Measurements from ENCODE around the gene KCNC1. TPM values are rescaled to one million over a fixed set of nuclear protein-coding genes. Genes with fewer than 3 reads are reported as not detected.

KCNC1 gene
- polyA plus RNA-seq, 6 donors from 2014 or later = 0.13 TPM; not detected in 5

DNA sequence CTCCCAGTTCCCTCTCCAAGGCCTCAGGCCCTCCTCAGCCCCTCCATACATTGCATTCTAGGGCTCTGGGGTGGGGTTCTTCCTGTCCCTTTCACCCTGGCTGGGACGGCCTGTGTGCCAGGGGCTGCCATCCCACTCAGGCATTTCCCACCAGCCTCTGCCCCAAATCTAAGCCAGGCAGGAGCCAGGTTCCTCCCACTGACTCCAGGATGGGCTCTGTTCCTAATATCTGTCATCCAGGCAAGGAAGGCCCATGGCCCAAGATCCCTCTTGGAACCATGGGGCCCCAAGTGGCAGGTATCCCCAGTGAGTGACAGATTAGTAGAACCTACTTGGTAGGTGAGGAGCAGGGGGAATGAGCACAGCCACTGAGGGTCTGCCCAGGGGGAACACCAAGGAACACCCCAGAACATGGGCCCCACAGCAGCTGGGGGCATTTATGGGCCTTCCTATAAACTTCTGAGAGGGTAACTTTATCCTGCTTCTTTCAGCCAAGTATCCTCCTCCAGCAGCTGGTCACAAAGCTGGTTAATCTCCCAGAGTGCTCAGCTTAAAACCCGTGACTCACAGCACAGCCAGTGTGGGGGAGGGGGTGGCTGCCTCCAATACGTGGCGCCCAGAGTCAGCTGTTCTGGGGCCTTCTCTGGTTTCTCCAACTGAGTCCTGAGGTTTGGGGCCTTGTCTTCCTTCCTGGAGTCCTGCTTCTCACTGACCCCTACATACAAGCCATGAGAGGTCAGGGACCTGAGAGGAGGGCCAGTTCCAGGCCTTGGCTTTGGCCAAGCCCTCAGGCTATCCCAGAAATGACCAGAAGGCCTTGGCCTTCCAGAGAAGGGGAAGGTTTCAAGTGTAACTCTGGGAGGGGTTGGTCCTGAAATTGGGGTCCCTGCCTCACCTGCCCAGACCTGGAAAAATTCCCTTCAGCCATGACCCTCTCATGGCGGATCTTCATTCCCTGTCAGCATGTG is 35.1 kb upstream of the KCNC1 start:
- H3K27ac Mint-ChIP-seq = peak overlapping the region in 1 of 6 donors; percentile 34
- peaks cover 0 to 5% (median 4%) of the 10 kb centered on the region in 3 donors for H3K4me1 Mint-ChIP-seq
- H3K36me3 Mint-ChIP-seq = peaks cover 0 to 16% of the 10 kb centered on the region in 2 donors
- ATAC-seq (ENCODE audit: low read depth in 2 of 2) = no peak
- no peak overlapping the region for H3K4me3 Mint-ChIP-seq
- peaks cover 34 to 57% (median 48%) of the 10 kb centered on the region in 3 donors for H3K27me3 Mint-ChIP-seq
- no peak for DNase-seq
- peaks cover 0 to 13% (median 7%) of the 10 kb centered on the region in 7 donors for H3K9me3 Mint-ChIP-seq

DNA sequence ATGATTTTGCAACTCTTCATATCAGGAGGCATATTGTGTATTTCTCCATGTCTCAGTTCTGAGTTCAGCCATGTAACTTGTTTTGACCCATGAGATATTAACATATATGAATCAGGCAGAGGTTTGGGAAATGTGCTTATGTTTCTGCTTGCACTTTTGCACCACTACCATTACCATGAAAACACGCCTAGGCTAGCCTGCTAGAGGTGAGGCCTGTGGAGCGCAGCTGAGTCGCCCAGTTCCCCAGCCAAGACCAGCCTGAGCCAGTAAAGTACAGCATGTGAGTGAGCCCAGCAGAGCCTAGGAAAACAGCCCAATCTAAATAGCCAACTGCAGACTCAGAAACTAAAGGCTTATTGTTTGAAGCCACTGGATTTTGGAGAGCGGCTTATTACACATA is 33.6 kb upstream of the KCNC1 start:
- DNase-seq = no peak
- Mint-ChIP-seq H3K9me3 (peaks cover 0 to 13% (median 7%) of the 10 kb centered on the region in 7 donors), H3K36me3 (peaks cover 0 to 8% of the 10 kb centered on the region in 2 donors), H3K4me3 (no peak overlapping the region), H3K4me1 (no peaks in the 10 kb centered on the region), H3K27ac (peak overlapping the region in 1 of 6 donors; percentile 10), H3K27me3 (peaks cover 35 to 51% (median 49%) of the 10 kb centered on the region in 3 donors)
- no peak for ATAC-seq (ENCODE audit: low read depth in 2 of 2)

DNA sequence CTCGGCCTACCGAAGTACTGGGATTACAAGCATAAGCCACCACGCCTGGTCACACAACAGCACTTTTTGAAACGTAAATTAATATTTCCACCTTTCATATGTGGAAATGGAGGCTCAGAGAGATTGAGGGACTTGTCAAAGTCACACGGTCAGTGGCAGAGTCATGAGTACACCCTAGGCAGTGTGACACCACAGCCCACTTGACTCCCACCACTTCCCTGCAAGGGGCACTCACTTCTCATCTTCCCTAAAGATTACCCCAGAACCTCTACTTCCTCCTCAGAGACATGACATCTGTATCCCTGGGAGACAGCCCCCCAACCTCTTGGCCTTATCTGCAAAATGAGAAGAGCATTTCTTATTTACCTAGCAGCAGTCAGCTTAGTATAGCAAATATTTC is 31.7 kb upstream of the KCNC1 start:
- ATAC-seq (ENCODE audit: low read depth in 2 of 2) = no peak
- Mint-ChIP-seq H3K27ac (no peak overlapping the region), H3K9me3 (peaks cover 0 to 13% (median 7%) of the 10 kb centered on the region in 7 donors), H3K4me1 (no peaks in the 10 kb centered on the region), H3K27me3 (peaks cover 23 to 34% (median 34%) of the 10 kb centered on the region in 3 donors), H3K4me3 (no peak overlapping the region), H3K36me3 (peaks cover 0 to 8% of the 10 kb centered on the region in 2 donors)
- no peak for DNase-seq

DNA sequence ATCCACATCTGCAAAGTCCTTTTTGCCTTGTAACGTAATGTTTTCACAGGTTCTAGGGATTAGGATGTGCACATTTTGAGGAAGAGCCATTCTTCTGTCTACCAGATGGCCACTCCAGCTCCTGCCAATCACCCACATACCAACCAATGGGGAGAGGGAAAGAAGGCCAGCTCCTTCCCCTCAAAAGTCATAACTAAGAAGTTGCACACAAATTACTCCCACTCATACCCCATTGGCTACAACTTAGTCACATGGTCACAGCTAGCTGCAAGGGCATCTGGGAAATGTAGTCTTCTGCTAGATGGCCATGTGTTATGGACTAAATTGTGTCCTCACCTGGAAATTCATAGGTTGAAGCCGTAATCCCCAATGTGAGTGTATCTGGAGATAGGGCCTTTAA is 30.6 kb upstream of the KCNC1 start:
- peaks cover 15 to 32% (median 30%) of the 10 kb centered on the region in 3 donors for H3K27me3 Mint-ChIP-seq
- DNase-seq = no peak
- H3K4me3 Mint-ChIP-seq = no peak overlapping the region
- H3K27ac Mint-ChIP-seq = peak overlapping the region in 1 of 6 donors; percentile 12
- H3K4me1 Mint-ChIP-seq = no peaks in the 10 kb centered on the region
- peaks cover 0 to 13% (median 7%) of the 10 kb centered on the region in 7 donors for H3K9me3 Mint-ChIP-seq
- peaks cover 0 to 8% of the 10 kb centered on the region in 2 donors for H3K36me3 Mint-ChIP-seq
- ATAC-seq (ENCODE audit: low read depth in 2 of 2) = no peak

DNA sequence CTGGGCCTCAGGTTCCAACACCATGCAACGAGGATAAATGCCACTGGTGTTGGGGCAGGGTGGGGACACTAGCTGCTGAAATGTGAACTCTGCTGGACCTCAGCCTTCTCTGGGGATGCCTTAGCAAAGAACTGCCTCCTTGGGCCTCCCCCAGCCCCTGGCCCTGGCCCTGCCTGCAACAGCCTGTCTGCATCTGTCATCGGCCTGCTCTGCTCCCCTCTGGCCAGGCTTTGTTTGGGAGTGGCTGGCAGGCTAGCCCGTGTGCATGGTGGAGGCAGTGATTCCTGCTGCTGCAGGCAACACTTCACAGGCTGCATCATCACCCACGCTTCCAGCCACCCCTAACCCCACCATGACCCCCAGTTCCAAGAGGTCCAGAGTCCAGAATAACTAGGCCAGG is 26.8 kb upstream of the KCNC1 start:
- H3K27ac Mint-ChIP-seq = no peak overlapping the region
- no peak overlapping the region for H3K4me3 Mint-ChIP-seq
- peaks cover 0 to 13% (median 7%) of the 10 kb centered on the region in 7 donors for H3K9me3 Mint-ChIP-seq
- ATAC-seq (ENCODE audit: low read depth in 2 of 2) (no peak), DNase-seq (no peak)
- H3K27me3 Mint-ChIP-seq = peaks cover 15 to 31% (median 25%) of the 10 kb centered on the region in 3 donors
- H3K4me1 Mint-ChIP-seq = no peaks in the 10 kb centered on the region
- peaks cover 0 to 8% of the 10 kb centered on the region in 2 donors for H3K36me3 Mint-ChIP-seq

DNA sequence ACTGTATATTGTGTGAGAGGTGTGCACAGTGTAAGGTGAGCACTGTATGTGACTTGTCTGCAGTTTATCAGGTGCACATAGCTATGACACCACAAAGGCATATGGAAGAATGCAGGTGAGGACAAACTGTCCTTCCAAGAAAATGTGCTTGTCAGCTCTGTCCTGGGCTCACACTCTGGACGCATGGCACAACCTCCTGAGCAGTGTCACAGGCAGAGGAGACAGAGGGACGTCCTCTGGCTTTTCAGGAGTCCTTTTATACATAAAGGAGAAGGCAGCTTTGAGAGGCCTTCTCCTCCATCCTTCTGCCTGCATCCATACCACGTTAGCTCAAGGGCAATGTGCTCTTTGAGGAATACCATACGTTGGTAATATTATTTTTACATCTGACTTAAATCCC is 22.7 kb upstream of the KCNC1 start:
- Mint-ChIP-seq H3K27me3 (peaks cover 9 to 24% (median 9%) of the 10 kb centered on the region in 3 donors), H3K36me3 (no peaks in the 10 kb centered on the region), H3K4me3 (no peak overlapping the region), H3K27ac (no peak overlapping the region), H3K4me1 (no peaks in the 10 kb centered on the region), H3K9me3 (no peaks in the 10 kb centered on the region)
- no peak for DNase-seq
- no peak for ATAC-seq (ENCODE audit: low read depth in 2 of 2)

DNA sequence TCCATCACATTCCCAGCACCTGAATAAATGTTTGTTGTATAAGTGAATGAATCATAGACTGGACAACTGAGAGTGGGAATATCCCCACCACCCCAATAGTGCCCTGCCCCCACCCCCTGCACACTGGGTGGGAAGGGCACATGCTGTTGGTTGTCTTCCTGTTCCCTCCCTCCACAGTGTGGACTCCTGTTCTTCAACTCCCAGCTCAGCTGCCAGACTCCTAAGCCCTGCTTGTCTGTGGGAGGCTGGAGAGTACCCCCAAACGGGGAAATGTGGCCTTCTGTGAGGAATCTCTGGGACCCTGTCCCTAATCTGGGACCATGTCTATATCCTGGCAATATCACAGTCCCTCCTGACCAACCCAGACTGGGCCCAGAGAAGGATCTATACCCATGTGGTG is 20.7 kb upstream of the KCNC1 start:
- Mint-ChIP-seq H3K4me1 (no peaks in the 10 kb centered on the region), H3K27me3 (peaks cover 9 to 20% (median 15%) of the 10 kb centered on the region in 3 donors), H3K36me3 (no peaks in the 10 kb centered on the region), H3K9me3 (no peaks in the 10 kb centered on the region), H3K27ac (no peak overlapping the region), H3K4me3 (no peak overlapping the region)
- no peak for ATAC-seq (ENCODE audit: low read depth in 2 of 2)
- DNase-seq = no peak

DNA sequence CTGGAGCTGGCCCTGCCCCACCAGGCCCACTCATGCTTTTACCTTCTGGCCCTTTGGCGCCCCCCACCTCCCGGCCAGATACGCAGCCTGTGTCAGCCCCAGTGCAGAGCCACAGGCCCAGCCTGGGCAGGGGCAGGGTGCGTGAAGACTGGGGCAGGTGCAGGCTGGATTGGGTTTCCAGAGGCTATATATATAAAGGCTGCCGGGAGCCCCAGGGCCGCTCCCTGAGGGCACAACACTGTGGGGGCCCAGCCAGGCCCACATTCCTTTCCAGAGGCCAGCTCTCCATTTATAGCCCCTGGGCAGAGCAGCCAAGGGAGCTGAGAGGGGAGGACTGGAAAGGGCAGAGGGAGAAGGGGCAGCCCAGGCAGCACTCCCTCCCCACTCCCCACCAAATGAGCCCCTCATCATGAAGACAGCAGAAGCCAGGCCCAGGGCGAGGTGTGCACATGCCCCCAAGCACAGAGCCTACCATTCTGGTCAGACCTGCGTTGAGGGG is 20.2 kb upstream of the KCNC1 start:
- DNase-seq (no peak), ATAC-seq (ENCODE audit: low read depth in 2 of 2) (no peak)
- Mint-ChIP-seq H3K4me3 (no peak overlapping the region), H3K36me3 (no peaks in the 10 kb centered on the region), H3K4me1 (no peaks in the 10 kb centered on the region), H3K9me3 (no peaks in the 10 kb centered on the region), H3K27ac (no peak overlapping the region), H3K27me3 (peaks cover 9 to 17% (median 14%) of the 10 kb centered on the region in 3 donors)

DNA sequence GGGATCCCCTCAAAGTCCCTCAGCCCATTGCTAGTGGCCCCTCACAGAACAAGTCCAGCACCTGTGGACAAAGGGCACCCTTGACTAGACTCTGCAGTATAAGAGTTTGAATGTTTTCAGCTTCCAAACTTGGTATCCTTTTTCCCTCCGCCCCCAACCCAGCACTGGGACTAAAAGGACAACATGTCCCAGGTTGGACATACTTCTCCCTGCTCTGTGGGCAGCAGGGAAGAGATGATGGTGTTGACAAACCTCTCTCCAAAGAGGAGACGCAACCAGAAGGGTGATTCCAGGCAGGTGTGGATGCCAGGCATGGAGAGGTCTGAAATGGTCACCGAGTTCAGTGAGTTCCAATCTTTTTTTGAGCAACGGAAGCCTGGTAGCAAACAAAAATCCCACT is 19.7 kb upstream of the KCNC1 start:
- Mint-ChIP-seq H3K27me3 (peaks cover 9 to 17% (median 11%) of the 10 kb centered on the region in 3 donors), H3K9me3 (no peaks in the 10 kb centered on the region), H3K36me3 (no peaks in the 10 kb centered on the region)

DNA sequence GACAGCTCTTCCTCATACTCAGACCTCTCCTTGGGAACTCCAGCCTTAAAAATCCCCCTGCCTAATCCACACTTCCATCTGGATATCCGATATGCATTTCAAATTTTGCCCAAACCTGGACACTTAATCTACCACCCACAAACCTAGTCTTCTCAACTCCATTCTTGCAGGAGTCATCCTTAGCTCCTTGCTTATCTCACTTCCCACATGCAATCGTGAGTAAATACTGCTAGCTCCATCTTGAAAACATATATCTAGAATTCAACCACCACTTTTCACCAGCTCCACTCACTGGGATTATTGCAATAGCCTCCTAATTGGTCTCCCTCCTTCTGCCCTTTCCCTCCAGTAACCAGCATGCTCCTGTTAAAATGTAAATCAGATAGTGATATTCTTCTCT is 17.8 kb upstream of the KCNC1 start:
- ATAC-seq (ENCODE audit: low read depth in 2 of 2) (no peak), DNase-seq (no peak)
- H3K27me3 Mint-ChIP-seq = peaks cover 9 to 17% (median 14%) of the 10 kb centered on the region in 3 donors
- H3K4me1 Mint-ChIP-seq = no peaks in the 10 kb centered on the region
- no peak overlapping the region for H3K27ac Mint-ChIP-seq
- H3K36me3 Mint-ChIP-seq = no peaks in the 10 kb centered on the region
- H3K9me3 Mint-ChIP-seq = no peaks in the 10 kb centered on the region
- no peak overlapping the region for H3K4me3 Mint-ChIP-seq

More for the DNA sequence above, 19.7 kb upstream of the KCNC1 start:
- Mint-ChIP-seq H3K27ac (no peak overlapping the region), H3K4me3 (no peak overlapping the region), H3K4me1 (no peaks in the 10 kb centered on the region)
- ATAC-seq (ENCODE audit: low read depth in 2 of 2) (no peak), DNase-seq (no peak)

DNA sequence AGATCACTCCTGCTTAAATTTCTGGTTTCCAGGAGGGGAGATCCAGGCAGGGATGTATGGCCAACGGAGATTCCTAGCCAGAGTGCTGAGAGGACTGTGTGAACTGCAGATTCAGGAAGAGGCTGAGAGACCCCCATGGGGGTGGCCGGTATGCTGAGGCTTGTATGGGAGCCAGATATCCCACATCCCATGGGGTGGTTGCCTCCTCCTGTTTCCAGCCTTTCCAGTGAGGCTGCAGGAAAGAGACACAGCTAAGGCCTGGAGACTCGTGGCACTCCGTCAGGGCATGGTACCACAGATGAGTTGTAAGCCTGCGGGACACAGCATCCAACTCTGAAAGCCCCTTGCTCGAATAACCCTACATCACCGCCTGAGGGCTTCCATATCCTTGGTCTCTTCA is 16.6 kb upstream of the KCNC1 start:
- Mint-ChIP-seq H3K4me1 (no peaks in the 10 kb centered on the region), H3K4me3 (no peak overlapping the region), H3K27ac (no peak overlapping the region), H3K36me3 (no peaks in the 10 kb centered on the region), H3K27me3 (peaks cover 17 to 30% (median 26%) of the 10 kb centered on the region in 3 donors), H3K9me3 (no peaks in the 10 kb centered on the region)
- DNase-seq (no peak), ATAC-seq (ENCODE audit: low read depth in 2 of 2) (no peak)

DNA sequence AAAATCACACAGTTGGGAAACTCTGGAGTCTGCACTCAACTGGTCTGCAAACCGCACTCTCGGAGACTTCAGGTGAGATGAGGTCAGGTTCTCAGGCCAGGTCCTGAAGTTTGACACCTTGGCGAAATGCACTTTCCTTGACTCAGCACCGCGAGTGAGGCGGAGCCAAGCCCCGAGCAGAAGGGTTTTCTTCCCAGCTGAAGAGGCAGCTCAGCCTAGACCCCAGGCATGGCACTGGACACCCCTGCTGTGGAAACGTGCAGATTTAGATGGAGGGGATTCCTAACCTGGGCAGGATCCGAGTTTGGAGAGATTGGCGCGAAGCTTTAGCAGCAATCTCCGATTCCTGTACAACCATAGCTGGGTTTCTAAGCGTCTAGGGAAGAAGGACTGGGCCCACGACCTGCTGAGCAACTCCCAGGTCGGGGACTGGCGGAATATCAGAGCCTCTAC is 16.0 kb upstream of the KCNC1 start:
- Mint-ChIP-seq H3K4me1 (no peaks in the 10 kb centered on the region), H3K27ac (no peak overlapping the region), H3K36me3 (no peaks in the 10 kb centered on the region), H3K9me3 (no peaks in the 10 kb centered on the region), H3K27me3 (peaks cover 20 to 32% (median 27%) of the 10 kb centered on the region in 3 donors), H3K4me3 (no peak overlapping the region)
- ATAC-seq (ENCODE audit: low read depth in 2 of 2) (no peak), DNase-seq (no peak)

DNA sequence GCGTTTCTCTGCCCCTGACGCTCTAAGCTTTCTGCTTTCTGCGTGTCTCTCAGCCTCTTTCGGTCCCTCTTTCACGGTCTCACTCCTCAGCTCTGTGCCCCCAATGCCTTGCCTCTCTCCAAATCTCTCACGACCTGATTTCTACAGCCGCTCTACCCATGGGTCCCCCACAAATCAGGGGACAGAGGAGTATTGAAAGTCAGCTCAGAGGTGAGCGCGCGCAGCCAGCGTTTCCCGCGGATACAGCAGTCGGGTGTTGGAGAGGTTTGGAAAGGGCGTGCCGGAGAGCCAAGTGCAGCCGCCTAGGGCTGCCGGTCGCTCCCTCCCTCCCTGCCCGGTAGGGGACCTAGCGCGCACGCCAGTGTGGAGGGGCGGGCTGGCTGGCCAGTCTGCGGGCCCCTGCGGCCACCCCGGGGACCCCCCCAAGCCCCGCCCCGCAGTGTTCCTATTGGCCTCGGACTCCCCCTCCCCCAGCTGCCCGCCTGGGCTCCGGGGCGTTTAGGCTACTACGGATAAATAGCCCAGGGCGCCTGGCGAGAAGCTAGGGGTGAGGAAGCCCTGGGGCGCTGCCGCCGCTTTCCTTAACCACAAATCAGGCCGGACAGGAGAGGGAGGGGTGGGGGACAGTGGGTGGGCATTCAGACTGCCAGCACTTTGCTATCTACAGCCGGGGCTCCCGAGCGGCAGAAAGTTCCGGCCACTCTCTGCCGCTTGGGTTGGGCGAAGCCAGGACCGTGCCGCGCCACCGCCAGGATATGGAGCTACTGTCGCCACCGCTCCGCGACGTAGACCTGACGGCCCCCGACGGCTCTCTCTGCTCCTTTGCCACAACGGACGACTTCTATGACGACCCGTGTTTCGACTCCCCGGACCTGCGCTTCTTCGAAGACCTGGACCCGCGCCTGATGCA is 15.3 kb upstream of the KCNC1 start, which contains the start of gene MYOD1:
Gene MYOD1, plus strand, starts transcription at position 544 of the 910 bp plus-strand sequence. Its CDS starts 212 bp downstream, at position 756.
- ATAC-seq (ENCODE audit: low read depth in 2 of 2) (no peak), DNase-seq (no peak)
- H3K27me3 Mint-ChIP-seq = peaks cover 23 to 33% (median 27%) of the 10 kb centered on the region in 3 donors
- no peaks in the 10 kb centered on the region for H3K4me1 Mint-ChIP-seq
- no peak within 1 kb of the TSS for H3K27ac Mint-ChIP-seq
- no peaks in the 10 kb centered on the region for H3K9me3 Mint-ChIP-seq
- no peaks in the 10 kb centered on the region for H3K36me3 Mint-ChIP-seq
- H3K4me3 Mint-ChIP-seq = peak within 1 kb of the TSS in 1 of 8 donors; percentile 66

Measured in naive B cell (primary cell).